ENCODE data around the gene TEKT5. TPM values are rescaled to one million over a fixed set of nuclear protein-coding genes. Genes with fewer than 3 reads are reported as not detected.
"Not testable (repeated sequence)": the region's sequence is repeated elsewhere in the genome, so short reads cannot be mapped to it uniquely, and the experiment has no call there.

The TEKT5 gene
- total RNA-seq, 4 donors from 2014 or later, result 0.20 to 0.93 (median 0.42) TPM; not detected in 1

- intact Hi-C loops (cut with DNase I; ENCODE audit: low total_unique reads), result no loop called here
- H3K4me3 ChIP-seq (ENCODE audit: low read depth, poor library complexity, severe bottlenecking), result no peak overlapping the region
These were observed 53.2 kb downstream of the TEKT5 start for GRCh38 chr16:10641555-10641952.

GRCh38 chr16:10640934-10641333 is 53.8 kb downstream of the TEKT5 start:
- WGBS, 2 donors, result 91 to 92% methylated on average over 3 of the region's 3 CpGs
- H3K4me3 ChIP-seq (ENCODE audit: low read depth, poor library complexity, severe bottlenecking), result no peak overlapping the region
- intact Hi-C loops (cut with DNase I; ENCODE audit: low total_unique reads), result no loop called here
- TF ChIP-seq, protein P1, sequence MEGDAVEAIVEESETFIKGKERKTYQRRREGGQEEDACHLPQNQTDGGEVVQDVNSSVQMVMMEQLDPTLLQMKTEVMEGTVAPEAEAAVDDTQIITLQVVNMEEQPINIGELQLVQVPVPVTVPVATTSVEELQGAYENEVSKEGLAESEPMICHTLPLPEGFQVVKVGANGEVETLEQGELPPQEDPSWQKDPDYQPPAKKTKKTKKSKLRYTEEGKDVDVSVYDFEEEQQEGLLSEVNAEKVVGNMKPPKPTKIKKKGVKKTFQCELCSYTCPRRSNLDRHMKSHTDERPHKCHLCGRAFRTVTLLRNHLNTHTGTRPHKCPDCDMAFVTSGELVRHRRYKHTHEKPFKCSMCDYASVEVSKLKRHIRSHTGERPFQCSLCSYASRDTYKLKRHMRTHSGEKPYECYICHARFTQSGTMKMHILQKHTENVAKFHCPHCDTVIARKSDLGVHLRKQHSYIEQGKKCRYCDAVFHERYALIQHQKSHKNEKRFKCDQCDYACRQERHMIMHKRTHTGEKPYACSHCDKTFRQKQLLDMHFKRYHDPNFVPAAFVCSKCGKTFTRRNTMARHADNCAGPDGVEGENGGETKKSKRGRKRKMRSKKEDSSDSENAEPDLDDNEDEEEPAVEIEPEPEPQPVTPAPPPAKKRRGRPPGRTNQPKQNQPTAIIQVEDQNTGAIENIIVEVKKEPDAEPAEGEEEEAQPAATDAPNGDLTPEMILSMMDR (IDR thresholded peaks at IDR 0.05), result no peak
- TF ChIP-seq POLR2A (IDR thresholded peaks at IDR 0.05), result no peak
- DNase-seq (ENCODE audit: low spot score in 2 of 2), result no peak

More at GRCh38 chr16:10641555-10641952, 53.2 kb downstream of the TEKT5 start:
- TF ChIP-seq POLR2A (IDR thresholded peaks at IDR 0.05), result no peak
- TF ChIP-seq, protein P1 (IDR thresholded peaks at IDR 0.05), result no peak
- no peak for DNase-seq (ENCODE audit: low spot score in 2 of 2)
- WGBS, 2 donors, result 94 to 96% methylated on average over 7 of the region's 7 CpGs

DNA sequence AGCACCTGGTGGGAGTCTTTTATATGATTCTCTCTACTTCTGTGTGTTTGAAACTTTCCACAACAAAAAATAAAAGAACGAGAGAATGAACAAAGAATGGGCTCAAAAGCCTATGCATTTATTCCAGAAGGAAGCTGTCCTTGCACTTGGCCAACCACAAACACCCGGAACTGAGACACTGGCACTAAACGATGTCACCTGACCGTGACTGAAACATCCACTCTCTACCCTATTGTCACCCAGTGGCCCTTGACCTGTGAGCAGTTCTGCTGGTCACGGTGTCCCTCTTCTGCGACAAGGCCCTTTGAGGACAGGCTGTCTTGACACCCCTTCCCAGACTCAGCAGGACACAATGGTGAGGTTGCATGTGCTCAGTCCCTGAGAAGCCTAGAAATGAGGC is 56.6 kb downstream of the TEKT5 start:
- WGBS, 2 donors, result 78 to 79% methylated on average over 6 of the region's 6 CpGs
- TF ChIP-seq, protein P1 (IDR thresholded peaks at IDR 0.05), result no peak
- TF ChIP-seq POLR2A (IDR thresholded peaks at IDR 0.05), result no peak
- no peak for DNase-seq (ENCODE audit: low spot score in 2 of 2)
- H3K4me3 ChIP-seq (ENCODE audit: low read depth, poor library complexity, severe bottlenecking), result no peak overlapping the region
- intact Hi-C loops (cut with DNase I; ENCODE audit: low total_unique reads), result no loop called here

DNA sequence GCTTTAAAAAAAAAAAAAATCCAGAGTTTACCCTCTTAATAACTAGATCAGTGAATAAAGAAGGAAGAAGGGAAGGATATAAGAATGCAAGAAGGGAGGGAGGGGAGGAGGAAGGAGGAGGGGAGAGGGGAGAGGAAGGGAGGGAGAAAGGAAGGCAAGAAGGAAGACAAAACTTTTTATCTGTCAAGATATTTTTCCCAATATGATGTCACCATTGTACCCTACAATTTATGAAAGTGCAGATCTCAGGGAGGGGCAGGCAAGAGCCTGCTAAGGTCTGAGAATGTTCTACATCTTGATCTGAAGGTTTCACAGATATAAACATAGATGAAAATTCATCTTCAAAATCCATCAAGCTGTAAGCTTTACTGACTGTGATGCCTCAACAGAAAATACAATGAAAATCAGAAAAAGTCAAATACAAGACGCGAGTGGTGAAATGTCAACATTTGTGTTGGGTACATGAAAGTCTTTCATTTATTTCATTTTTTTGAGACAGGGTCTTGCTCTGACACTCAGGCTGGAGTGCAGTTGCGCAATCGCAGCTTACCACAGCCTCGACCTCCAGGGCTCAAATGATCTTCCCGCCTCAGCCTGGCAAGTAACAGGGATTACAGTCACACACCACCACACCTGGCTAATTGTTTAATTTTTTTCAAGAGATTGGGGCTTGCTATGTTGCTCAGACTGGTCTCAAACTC is 57.2 kb downstream of the TEKT5 start:
- DNase-seq (ENCODE audit: low spot score in 2 of 2), result no peak
- TF ChIP-seq POLR2A (IDR thresholded peaks at IDR 0.05), result no peak
- TF ChIP-seq, protein P1 (IDR thresholded peaks at IDR 0.05), result no peak
- intact Hi-C loops (cut with DNase I; ENCODE audit: low total_unique reads), result no loop called here
- 64 to 74% methylated on average over 6 of the region's 6 CpGs for WGBS, 2 donors
- no peak overlapping the region for H3K4me3 ChIP-seq (ENCODE audit: low read depth, poor library complexity, severe bottlenecking)

DNA sequence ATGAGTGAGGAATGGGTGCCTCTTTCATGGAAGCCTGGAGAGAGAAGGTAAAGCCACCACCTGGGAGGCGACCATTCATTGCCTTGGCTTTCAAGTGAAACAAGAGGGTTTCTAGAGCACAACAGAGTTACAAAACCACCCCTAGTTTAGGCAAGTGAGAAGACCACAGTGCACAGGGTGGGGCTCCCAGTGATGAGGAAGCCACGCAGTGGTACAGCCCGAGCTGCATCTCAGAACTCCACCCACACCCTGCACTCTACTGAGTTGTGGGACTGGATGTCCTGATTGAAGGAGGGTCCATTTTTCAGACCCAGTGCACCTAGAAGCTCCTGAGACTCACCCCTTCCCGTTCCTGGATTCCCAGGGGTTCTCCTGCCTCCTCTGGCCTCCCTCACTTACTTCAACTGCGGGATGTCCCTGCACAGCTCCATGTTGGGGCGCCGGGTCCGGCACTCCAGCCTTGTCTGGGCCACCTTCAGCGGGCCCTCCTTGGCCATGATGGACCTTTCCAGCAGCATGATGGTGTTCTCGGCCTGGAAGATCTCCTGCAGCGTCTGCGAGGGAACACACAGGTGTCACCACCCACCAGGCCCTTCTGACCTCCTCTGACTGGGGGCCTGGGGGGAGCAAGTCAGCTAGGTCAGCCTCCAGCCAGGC is 59.2 kb downstream of the TEKT5 start:
- DNase-seq (ENCODE audit: low spot score in 2 of 2), result no peak
- intact Hi-C loops (cut with DNase I; ENCODE audit: low total_unique reads), result no loop called here
- no peak for TF ChIP-seq POLR2A (IDR thresholded peaks at IDR 0.05)
- TF ChIP-seq, protein P1 (IDR thresholded peaks at IDR 0.05), result no peak
- 88 to 93% methylated on average over 12 of the region's 12 CpGs for WGBS, 2 donors
- no peak overlapping the region for H3K4me3 ChIP-seq (ENCODE audit: low read depth, poor library complexity, severe bottlenecking)

DNA sequence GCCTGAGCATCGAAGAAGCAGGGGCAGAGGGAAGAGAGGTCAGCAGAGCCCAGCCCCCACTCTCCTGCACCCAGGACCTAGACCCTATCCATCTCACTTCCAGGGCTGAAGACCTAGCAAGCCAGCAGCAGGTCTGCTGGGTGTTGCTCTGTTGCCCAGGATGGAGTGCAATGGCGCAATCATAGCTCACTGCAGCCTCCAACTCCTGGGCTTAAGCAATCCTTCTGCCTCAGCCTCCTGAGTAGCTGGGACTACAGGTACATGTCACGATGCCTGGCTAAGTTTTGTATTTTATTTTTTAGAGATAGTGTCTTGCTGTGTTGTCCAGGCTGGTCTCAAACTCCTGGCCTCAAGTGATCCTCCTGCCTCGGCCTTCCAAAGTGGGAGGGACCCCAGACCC is 61.3 kb downstream of the TEKT5 start:
- 85 to 87% methylated on average over 4 of the region's 4 CpGs for WGBS, 2 donors
- H3K4me3 ChIP-seq (ENCODE audit: low read depth, poor library complexity, severe bottlenecking); DNase-seq (ENCODE audit: low spot score in 2 of 2); intact Hi-C loops (cut with DNase I; ENCODE audit: low total_unique reads): not testable (repeated sequence)

Data from lower leg skin (tissue), 4 donors.